ENCODE results near the gene SLC19A2. TPM values are rescaled to one million over a fixed set of nuclear protein-coding genes. Genes with fewer than 3 reads are reported as not detected.
"Not testable (repeated sequence)": the region's sequence is repeated elsewhere in the genome, so short reads cannot be mapped to it uniquely, and the experiment has no call there.

SLC19A2 gene
- total RNA-seq (8.5 and 8.9 TPM in 2 replicates), polyA plus RNA-seq (4.5 and 5.2 TPM in 2 replicates), polyA minus RNA-seq (ENCODE audit: low replicate concordance) (0.71 and 5.7 TPM in 2 replicates)
- polyA plus RNA-seq (2012): 2.4 and 2.6 TPM in 2 replicates

GRCh38 chr1:169485431-169486280 lies at the start of gene SLC19A2:
Gene SLC19A2, minus strand, starts transcription at chr1:169485944. Its CDS starts 178 bp downstream, at chr1:169485766.
- H3K27me3 ChIP-seq (ENCODE audit: control insufficient read depth, insufficient read depth, low read length): no peaks in the 10 kb centered on the region
- H4K20me1 ChIP-seq (ENCODE audit: control insufficient read depth, extremely low read depth, insufficient read depth, low read length): no peaks in the 10 kb centered on the region
- no peaks in the 10 kb centered on the region for H3K36me3 ChIP-seq (ENCODE audit: control insufficient read depth, insufficient read depth, low read length)
- DNase-seq (ENCODE audit: low read depth in 2 of 2): peak; percentile 100
- peak within 1 kb of the TSS; percentile 87 for H3K4me2 ChIP-seq (ENCODE audit: extremely low read depth, insufficient read depth, low read length)
- H3K4me1 ChIP-seq (ENCODE audit: control insufficient read depth, extremely low read depth, insufficient read depth, low read length): peaks cover 4% of the 10 kb centered on the region
- H3K9ac ChIP-seq (ENCODE audit: insufficient read depth, low read length): peak within 1 kb of the TSS; percentile 94
- peak; percentile 21 to 34 for TF ChIP-seq CTCF (conservative IDR thresholded peaks at IDR 0.05 in 1 of 2, IDR thresholded peaks at IDR 0.05 in 1 of 2; ENCODE audit: low read depth in 1 of 2, low read length in 2 of 2)
- no peak for TF ChIP-seq EZH2 (IDR thresholded peaks at IDR 0.05; ENCODE audit: low read length, missing control alignments)
- peak within 1 kb of the TSS; percentile 63 to 94 (median 71) for H3K4me3 ChIP-seq (replicated peaks in 1 of 4; ENCODE audit: control extremely low read depth in 1 of 4, insufficient read depth in 1 of 4, low read depth in 3 of 4, low read length in 4 of 4)
- H3K27ac ChIP-seq (ENCODE audit: insufficient read depth, low read length): peak within 1 kb of the TSS; percentile 90
- H3K9me3 ChIP-seq (ENCODE audit: control insufficient read depth, insufficient read depth, low read depth, low read length): no peaks in the 10 kb centered on the region
- peaks cover 7% of the 10 kb centered on the region for H3K79me2 ChIP-seq (ENCODE audit: control insufficient read depth, insufficient read depth, low read length)
- peak within 1 kb of the TSS; percentile 24 for H2AFZ ChIP-seq (ENCODE audit: low read length)

- H3K9ac ChIP-seq (ENCODE audit: insufficient read depth, low read length): no peak overlapping the region
- H3K4me1 ChIP-seq (ENCODE audit: control insufficient read depth, extremely low read depth, insufficient read depth, low read length): no peaks in the 10 kb centered on the region
- H3K27ac ChIP-seq (ENCODE audit: insufficient read depth, low read length): no peak overlapping the region
- no peak overlapping the region for H3K4me2 ChIP-seq (ENCODE audit: extremely low read depth, insufficient read depth, low read length)
- no peaks in the 10 kb centered on the region for H3K27me3 ChIP-seq (ENCODE audit: control insufficient read depth, insufficient read depth, low read length)
- no peak for DNase-seq (ENCODE audit: low read depth in 2 of 2)
- H3K9me3 ChIP-seq (ENCODE audit: control insufficient read depth, insufficient read depth, low read depth, low read length): no peaks in the 10 kb centered on the region
- no peaks in the 10 kb centered on the region for H4K20me1 ChIP-seq (ENCODE audit: control insufficient read depth, extremely low read depth, insufficient read depth, low read length)
- H3K36me3 ChIP-seq (ENCODE audit: control insufficient read depth, insufficient read depth, low read length): no peaks in the 10 kb centered on the region
- no peaks in the 10 kb centered on the region for H3K79me2 ChIP-seq (ENCODE audit: control insufficient read depth, insufficient read depth, low read length)
- TF ChIP-seq CTCF (conservative IDR thresholded peaks at IDR 0.05 in 1 of 2, IDR thresholded peaks at IDR 0.05 in 1 of 2; ENCODE audit: low read depth in 1 of 2, low read length in 2 of 2) (no peak), EZH2 (IDR thresholded peaks at IDR 0.05; ENCODE audit: low read length, missing control alignments) (no peak)
- no peak overlapping the region for H3K4me3 ChIP-seq (replicated peaks in 1 of 4; ENCODE audit: control extremely low read depth in 1 of 4, insufficient read depth in 1 of 4, low read depth in 3 of 4, low read length in 4 of 4)
- H2AFZ ChIP-seq (ENCODE audit: low read length): no peak overlapping the region
Observed at GRCh38 chr1:169534653-169535052, 48.9 kb upstream of the SLC19A2 start.

- H3K4me2 ChIP-seq (ENCODE audit: extremely low read depth, insufficient read depth, low read length); H4K20me1 ChIP-seq (ENCODE audit: control insufficient read depth, extremely low read depth, insufficient read depth, low read length); DNase-seq (ENCODE audit: low read depth in 2 of 2); H3K79me2 ChIP-seq (ENCODE audit: control insufficient read depth, insufficient read depth, low read length); H3K27me3 ChIP-seq (ENCODE audit: control insufficient read depth, insufficient read depth, low read length); H3K36me3 ChIP-seq (ENCODE audit: control insufficient read depth, insufficient read depth, low read length); H3K4me3 ChIP-seq (replicated peaks in 1 of 4; ENCODE audit: control extremely low read depth in 1 of 4, insufficient read depth in 1 of 4, low read depth in 3 of 4, low read length in 4 of 4); H3K4me1 ChIP-seq (ENCODE audit: control insufficient read depth, extremely low read depth, insufficient read depth, low read length); H3K27ac ChIP-seq (ENCODE audit: insufficient read depth, low read length); H3K9me3 ChIP-seq (ENCODE audit: control insufficient read depth, insufficient read depth, low read depth, low read length); H2AFZ ChIP-seq (ENCODE audit: low read length); H3K9ac ChIP-seq (ENCODE audit: insufficient read depth, low read length): not testable (repeated sequence)
Observed at GRCh38 chr1:169533528-169534190, 47.9 kb upstream of the SLC19A2 start.
